GM06990 (cell line): ENCODE results near the gene FKBP1A.

Experiments used
- DNase-seq: peaks from one replicate; pipeline ENCODE4 v3.0.0-alpha.2; 2011; ENCODE audit not compliant: insufficient read length; ENCODE audit errors: extremely low read depth
- H3K27me3 ChIP-seq: replicated peaks from 2 replicates; pipeline ENCODE4 v1.6.0; 2011; ENCODE audit warnings: low read length; ENCODE audit not compliant: control insufficient read depth, insufficient read depth
- H3K36me3 ChIP-seq: 2 replicates; pipeline ENCODE4 v1.5.1; 2011; ENCODE audit warnings: low read length; ENCODE audit not compliant: control insufficient read depth, insufficient read depth
- H3K4me3 ChIP-seq: replicated peaks from 2 replicates; pipeline ENCODE4 v1.5.1; 2011; ENCODE audit warnings: low read depth, mild to moderate bottlenecking, control low read depth, low read length
- CTCF ChIP-seq: IDR thresholded peaks from 2 replicates; pipeline ENCODE4 v1.5.1; 2011; ENCODE audit warnings: low read length, control low read depth, mild to moderate bottlenecking, inconsistent platforms; ENCODE audit not compliant: insufficient read depth, poor library complexity, severe bottlenecking

The FKBP1A gene

GRCh38 chr20:1371202-1371782, 21.6 kb downstream of the FKBP1A start:
- TF ChIP-seq CTCF: no peak
- H3K4me3 ChIP-seq: no peak overlapping the region
- H3K36me3 ChIP-seq: peaks cover 17% of the 10 kb centered on the region
- no peaks in the 10 kb centered on the region for H3K27me3 ChIP-seq
- no peak for DNase-seq

- TF ChIP-seq CTCF: no peak
- no peak for DNase-seq
- no peak overlapping the region for H3K4me3 ChIP-seq
- no peaks in the 10 kb centered on the region for H3K27me3 ChIP-seq
- H3K36me3 ChIP-seq: peaks cover 18% of the 10 kb centered on the region
Measured at GRCh38 chr20:1370548-1371110, 22.2 kb downstream of the FKBP1A start.

DNA sequence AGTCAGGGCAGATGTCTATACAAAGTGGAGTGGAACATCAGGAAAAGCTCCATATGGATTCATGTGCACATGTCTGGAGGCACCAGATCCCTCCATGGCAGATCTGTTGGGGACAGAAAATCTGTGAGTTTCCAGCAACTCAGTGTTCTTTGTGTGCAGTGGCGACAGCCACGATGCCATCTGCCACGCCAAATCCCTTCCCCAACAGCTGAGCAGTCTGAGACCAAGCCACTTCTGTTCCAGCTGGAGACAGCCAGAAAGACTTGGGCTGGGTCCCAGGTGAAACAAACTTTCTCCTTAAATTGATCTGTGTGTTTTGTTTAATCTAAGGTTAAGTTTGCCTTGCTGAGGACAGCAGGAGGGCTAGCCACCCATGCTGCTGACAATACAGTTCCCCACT, 22.9 kb downstream of the FKBP1A start:
- no peaks in the 10 kb centered on the region for H3K27me3 ChIP-seq
- TF ChIP-seq CTCF: no peak
- no peak overlapping the region for H3K4me3 ChIP-seq
- peaks cover 18% of the 10 kb centered on the region for H3K36me3 ChIP-seq
- no peak for DNase-seq

- no peaks in the 10 kb centered on the region for H3K27me3 ChIP-seq
- peaks cover 16% of the 10 kb centered on the region for H3K36me3 ChIP-seq
- no peak for DNase-seq
Measured at GRCh38 chr20:1368448-1369199, 24.2 kb downstream of the FKBP1A start.

DNA sequence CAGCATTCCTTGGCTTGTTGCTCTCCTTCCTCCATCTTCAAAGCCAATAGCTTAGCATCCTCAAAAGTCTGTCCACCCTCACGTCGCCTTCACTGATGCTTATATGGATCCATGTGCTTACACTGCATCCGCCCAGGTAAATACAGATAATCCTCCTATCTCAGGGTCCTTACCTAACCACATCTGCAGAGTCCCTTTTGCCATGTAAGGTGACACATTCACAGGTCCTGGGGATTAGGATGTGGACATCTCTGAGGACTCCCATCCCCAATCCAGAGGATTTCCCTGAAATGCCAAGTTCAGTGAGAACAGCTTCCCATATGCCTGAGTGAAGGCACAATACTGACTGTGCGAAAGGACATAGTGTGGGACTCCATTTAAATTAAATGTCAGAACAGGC, 25.4 kb downstream of the FKBP1A start:
- Histone ChIP-seq H3K4me3 (no peak overlapping the region), H3K36me3 (peaks cover 16% of the 10 kb centered on the region)
- TF ChIP-seq CTCF: no peak

More at GRCh38 chr20:1368448-1369199, 24.2 kb downstream of the FKBP1A start:
- no peak overlapping the region for H3K4me3 ChIP-seq
- no peak for TF ChIP-seq CTCF

More for the DNA sequence above, 25.4 kb downstream of the FKBP1A start:
- no peak for DNase-seq
- no peaks in the 10 kb centered on the region for H3K27me3 ChIP-seq
